H1 (cell line): ENCODE data around the gene HAS3.

ENCODE experiments used
- CTCF ChIP-seq, 3 experiments: IDR thresholded peaks; 1 replicate in 2 of 3; 2 replicates in 1 of 3; pipeline versions ENCODE4 v1.5.1 to v1.6.1; 2011; ENCODE audit warnings: low read length in 3 of 3, mild to moderate bottlenecking in 3 of 3, inconsistent platforms in 2 of 3, low read depth in 1 of 3, moderate library complexity in 1 of 3; ENCODE audit not compliant: insufficient read depth in 1 of 3; ENCODE audit errors: control extremely low read depth in 1 of 3
- NRF1 ChIP-seq: IDR thresholded peaks from 2 replicates; pipeline ENCODE4 v1.6.1; 2011; ENCODE audit warnings: mild to moderate bottlenecking, low read depth, low read length, improper control_type of control experiment
- POLR2A ChIP-seq, 2 experiments: IDR thresholded peaks; 1 replicate in 1 of 2; 2 replicates in 1 of 2; pipeline ENCODE4 v1.6.1; 2011; ENCODE audit warnings: low read depth in 2 of 2, low read length in 2 of 2, mild to moderate bottlenecking in 2 of 2; ENCODE audit errors: control extremely low read depth in 1 of 2
- RFX5 ChIP-seq: IDR thresholded peaks from 2 replicates; pipeline ENCODE4 v1.6.1; 2011; ENCODE audit warnings: low read depth, low read length, improper control_type of control experiment, borderline replicate concordance
- RXRA ChIP-seq: IDR thresholded peaks from 2 replicates; pipeline ENCODE4 v1.6.1; 2011; ENCODE audit warnings: low read depth, mild to moderate bottlenecking, low read length, moderate library complexity; ENCODE audit not compliant: insufficient read depth
- TAF1 ChIP-seq: IDR thresholded peaks from 2 replicates; pipeline ENCODE4 v1.6.1; 2011; ENCODE audit warnings: mild to moderate bottlenecking, low read depth, low read length
- TAF7 ChIP-seq: optimal IDR thresholded peaks from 2 replicates; pipeline ENCODE3; 2011; ENCODE audit warnings: low read depth, mild to moderate bottlenecking, inconsistent platforms, low read length, moderate library complexity, borderline replicate concordance

- TF ChIP-seq POLR2A (IDR thresholded peaks at IDR 0.05; ENCODE audit: control extremely low read depth in 1 of 2, low read depth in 2 of 2, low read length in 2 of 2) (no peak), CTCF (IDR thresholded peaks at IDR 0.05; ENCODE audit: control extremely low read depth in 1 of 3, insufficient read depth in 1 of 3, low read depth in 1 of 3, low read length in 3 of 3) (no peak), RXRA (no peak), TAF7 (no peak), RFX5 (no peak), TAF1 (no peak), NRF1 (no peak)
Measured at GRCh38 chr16:69141014-69141413, 35.6 kb downstream of the HAS3 start.
